ENCODE data around the gene IL36B. TPM values are rescaled to one million over a fixed set of nuclear protein-coding genes. Genes with fewer than 3 reads are reported as not detected.

The IL36B gene
- total RNA-seq, 4 donors from 2014 or later: not detected

GRCh38 chr2:113015042-113015441, 37.6 kb downstream of the IL36B start:
- TF ChIP-seq CTCF (IDR thresholded peaks at IDR 0.05; ENCODE audit: low read depth): no peak

- TF ChIP-seq CTCF (IDR thresholded peaks at IDR 0.05; ENCODE audit: low read depth): no peak
Observed at GRCh38 chr2:113014067-113014466, 38.6 kb downstream of the IL36B start.

- no peak for TF ChIP-seq CTCF (IDR thresholded peaks at IDR 0.05; ENCODE audit: low read depth)
Observed at GRCh38 chr2:113013336-113013661, 39.4 kb downstream of the IL36B start.

GRCh38 chr2:113012436-113013335, 40.0 kb downstream of the IL36B start:
- TF ChIP-seq CTCF (IDR thresholded peaks at IDR 0.05; ENCODE audit: low read depth): no peak

- TF ChIP-seq CTCF (IDR thresholded peaks at IDR 0.05; ENCODE audit: low read depth): no peak
Observed at GRCh38 chr2:113011108-113011507, 41.6 kb downstream of the IL36B start.

- no peak for TF ChIP-seq CTCF (IDR thresholded peaks at IDR 0.05; ENCODE audit: low read depth)
Observed at GRCh38 chr2:113010088-113010487, 42.6 kb downstream of the IL36B start.

GRCh38 chr2:113009622-113010021, 43.0 kb downstream of the IL36B start:
- TF ChIP-seq CTCF (IDR thresholded peaks at IDR 0.05; ENCODE audit: low read depth): no peak

Measured in subcutaneous adipose tissue (tissue), 4 donors.